HT1080 (cell line): ENCODE measurements around the gene TMC7. TPM values are rescaled to one million over a fixed set of nuclear protein-coding genes. Genes with fewer than 3 reads are reported as not detected.

ENCODE experiments used
- DNase-seq: peaks from one replicate; pipeline ENCODE4 v3.0.0-alpha.2; 2015; ENCODE audit warnings: low read depth
- total RNA-seq: library from RNA; depleted of rRNA; stranded (reverse); fragments of >200 nt; shearing (Covaris generic); gene quantifications from 2 replicates; pipeline ENCODE4 v1.2.3, GENCODE V29; 2014

Gene TMC7
- total RNA-seq, 1 experiment from 2014 or later = 12.5 TPM

DNA sequence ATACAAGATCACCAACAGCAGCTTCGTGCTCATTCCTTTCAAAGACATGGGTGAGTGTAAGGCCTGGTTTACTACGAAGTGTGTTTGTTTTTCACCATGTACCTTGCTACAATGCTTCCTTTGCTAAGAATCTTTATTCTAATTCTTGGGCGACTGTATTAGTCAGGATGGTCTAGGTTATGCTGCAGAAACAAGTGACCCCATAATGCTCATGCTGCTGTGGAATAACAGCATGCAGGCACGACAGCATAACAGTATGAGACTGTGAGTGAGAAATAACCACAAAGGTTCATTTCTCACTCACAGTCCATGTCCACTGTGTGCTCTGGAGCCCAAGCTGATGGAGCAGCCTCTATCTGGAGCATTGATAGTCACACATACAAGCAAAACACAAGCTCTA is 38.0 kb downstream of the TMC7 start:
- no peak for DNase-seq

DNA sequence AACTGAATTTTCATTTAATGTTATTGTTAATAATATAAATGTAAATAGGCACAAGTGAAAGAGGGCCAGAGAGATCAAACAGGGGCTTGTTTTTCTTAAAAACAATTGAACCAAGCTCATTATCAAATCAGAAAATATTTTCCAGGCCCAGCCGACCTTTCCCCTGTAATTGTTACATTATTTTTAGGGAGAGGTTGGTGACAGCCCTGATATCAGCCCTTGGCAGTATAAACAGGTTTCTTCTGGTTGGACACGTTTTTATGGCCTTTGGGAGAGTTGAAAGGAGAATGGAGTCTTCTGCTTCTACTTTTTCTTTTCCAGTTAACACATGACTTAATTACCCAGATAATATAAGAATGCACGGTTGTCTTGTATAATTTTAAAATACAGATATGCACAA is 43.7 kb downstream of the TMC7 start:
- DNase-seq = no peak

DNA sequence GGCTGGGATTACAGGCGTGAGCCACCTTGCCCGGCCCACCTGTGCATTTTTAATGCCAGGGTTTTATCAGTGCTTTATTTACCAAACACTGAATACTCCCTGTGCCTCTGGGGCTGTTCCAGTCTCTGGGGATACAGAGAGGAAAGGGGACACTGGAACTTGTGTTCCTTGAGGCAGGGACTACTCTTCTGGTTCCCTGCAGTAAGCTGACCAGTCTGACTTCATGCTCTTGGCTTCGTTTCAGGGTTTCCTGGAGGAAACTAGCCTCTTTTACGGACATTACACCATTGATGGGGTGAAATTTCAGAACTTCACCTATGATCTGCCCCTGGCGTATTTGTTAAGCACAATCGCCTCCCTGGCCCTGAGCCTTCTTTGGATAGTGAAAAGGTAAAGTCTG is 46.2 kb downstream of the TMC7 start:
- no peak for DNase-seq

DNA sequence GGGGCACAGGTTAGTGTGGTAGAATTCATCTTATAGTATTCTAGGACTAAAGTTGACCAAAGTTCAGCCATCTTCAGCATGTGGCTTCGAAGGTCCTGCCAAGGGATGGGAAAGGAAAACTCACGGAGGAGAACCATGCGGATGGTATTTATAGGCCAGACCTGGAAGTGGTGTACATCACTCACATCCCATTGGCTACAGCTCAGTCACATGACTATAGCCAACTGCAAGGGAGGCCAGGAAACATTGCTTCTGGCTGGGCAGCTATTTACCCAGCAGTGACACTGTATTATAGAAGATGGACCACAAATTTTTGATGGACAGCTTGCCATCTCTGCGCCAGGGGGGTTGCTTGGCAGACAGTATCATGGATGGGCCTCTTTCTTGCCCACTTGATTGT is 48.0 kb downstream of the TMC7 start:
- DNase-seq = no peak

DNA sequence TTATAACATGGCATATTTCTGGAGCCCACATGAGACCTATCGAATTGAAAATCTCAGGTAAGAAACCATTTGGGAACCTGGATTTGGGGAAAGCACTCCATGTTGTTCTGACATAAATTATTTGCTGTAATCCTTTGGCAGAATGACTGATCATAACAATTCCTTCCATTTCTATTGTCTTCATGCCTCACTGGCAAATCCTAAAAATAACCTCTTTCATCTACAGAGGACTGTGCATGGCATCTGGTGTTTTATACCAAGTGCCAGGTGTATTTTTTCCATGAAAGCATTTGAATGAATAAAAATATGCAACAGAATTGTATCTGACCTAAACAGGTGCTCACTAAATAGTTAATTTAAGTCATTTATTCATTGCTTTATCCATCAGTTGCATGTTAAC is 50.0 kb downstream of the TMC7 start:
- DNase-seq = no peak

DNA sequence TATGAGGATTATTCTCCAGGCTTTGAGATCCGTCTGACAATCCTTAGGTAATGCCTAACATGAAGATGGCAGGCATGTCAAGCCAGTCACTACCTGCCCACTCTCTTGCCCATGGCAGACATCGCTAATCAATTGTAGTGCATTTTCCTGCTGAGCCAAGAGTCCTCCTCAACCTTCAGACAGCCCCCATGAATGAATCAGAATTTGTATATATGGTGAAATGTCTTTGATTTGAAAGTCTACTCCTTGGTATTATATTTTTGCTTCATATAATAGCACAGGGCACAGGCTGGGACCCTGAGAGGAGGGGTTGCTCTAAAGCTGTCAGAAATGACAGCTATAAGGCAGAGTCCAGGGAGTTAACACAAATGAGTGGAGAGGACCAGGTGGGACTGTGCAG is 56.7 kb downstream of the TMC7 start:
- no peak for DNase-seq

DNA sequence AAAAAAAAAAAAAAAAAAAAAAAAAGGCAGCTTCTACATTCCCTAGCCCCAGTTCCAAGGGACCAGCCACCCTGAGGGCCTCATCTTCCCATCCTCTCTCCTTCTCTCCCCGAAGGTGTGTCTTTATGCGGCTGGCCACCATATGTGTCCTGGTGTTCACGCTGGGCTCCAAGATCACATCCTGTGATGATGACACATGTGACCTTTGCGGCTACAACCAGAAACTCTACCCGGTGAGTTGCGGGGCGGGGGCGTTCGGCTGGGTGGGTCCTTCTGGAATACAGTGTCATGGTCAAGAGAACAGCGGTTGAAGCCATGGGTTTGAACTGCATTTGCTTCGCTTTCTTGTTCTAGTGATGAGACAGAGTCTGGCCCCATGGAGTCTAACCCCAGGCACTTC is 61.0 kb downstream of the TMC7 start:
- no peak for DNase-seq

DNA sequence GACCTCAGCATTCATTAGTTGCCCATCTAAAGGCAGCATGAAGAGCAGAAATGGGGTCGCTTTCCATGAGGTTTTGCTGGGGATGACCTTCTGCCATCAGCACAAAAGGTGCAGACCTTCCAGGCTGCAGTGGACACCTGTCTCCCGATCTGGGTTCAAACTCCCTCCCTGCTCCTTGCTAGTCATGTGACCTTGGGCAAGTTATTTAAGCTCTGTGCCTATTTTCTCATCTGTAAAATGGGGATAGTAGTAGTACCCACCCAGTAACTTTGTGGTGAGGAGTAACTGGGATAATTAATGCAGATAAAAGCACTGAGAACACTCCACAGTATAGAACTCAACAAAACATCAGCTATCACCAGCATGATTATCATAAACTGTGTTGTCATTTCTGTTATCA is 62.3 kb downstream of the TMC7 start:
- DNase-seq = no peak

DNA sequence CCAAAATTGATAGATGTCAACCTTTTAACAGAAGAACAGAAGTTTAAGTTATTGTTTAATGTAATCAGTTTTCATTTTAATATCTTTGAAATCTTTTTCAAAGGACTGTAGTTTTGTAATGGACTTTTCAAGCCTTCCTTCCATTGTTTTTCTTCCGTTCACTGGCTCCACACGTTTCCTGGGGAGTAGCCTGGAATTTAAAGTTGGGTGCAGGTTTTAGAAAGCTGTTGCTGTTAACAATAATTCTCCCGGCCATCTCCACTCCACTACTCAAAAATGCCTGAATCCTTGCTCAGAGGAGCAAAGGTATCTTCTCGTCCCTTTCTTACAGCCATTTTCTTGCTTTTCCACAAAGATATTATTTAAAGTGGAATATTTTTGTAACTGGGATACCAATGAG is 79.0 kb downstream of the TMC7 start:
- DNase-seq = no peak

DNA sequence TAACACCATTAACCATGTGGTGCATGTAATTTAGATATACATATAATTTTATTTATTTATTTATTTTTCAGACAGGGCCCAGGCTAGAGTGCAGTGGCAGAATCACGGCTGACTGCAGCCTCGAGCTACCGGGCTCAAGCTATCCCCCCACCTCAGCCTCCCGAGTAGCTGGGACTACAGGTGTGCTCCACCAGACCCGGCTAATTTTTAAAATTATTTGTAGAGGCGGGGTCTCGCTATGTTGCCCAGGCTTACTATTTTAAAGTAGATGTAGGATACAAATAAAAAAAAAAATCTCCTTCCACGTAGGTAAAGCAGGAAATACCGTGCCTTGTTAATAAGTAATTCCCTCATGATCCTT is 83.2 kb downstream of the TMC7 start:
- DNase-seq = no peak

DNA sequence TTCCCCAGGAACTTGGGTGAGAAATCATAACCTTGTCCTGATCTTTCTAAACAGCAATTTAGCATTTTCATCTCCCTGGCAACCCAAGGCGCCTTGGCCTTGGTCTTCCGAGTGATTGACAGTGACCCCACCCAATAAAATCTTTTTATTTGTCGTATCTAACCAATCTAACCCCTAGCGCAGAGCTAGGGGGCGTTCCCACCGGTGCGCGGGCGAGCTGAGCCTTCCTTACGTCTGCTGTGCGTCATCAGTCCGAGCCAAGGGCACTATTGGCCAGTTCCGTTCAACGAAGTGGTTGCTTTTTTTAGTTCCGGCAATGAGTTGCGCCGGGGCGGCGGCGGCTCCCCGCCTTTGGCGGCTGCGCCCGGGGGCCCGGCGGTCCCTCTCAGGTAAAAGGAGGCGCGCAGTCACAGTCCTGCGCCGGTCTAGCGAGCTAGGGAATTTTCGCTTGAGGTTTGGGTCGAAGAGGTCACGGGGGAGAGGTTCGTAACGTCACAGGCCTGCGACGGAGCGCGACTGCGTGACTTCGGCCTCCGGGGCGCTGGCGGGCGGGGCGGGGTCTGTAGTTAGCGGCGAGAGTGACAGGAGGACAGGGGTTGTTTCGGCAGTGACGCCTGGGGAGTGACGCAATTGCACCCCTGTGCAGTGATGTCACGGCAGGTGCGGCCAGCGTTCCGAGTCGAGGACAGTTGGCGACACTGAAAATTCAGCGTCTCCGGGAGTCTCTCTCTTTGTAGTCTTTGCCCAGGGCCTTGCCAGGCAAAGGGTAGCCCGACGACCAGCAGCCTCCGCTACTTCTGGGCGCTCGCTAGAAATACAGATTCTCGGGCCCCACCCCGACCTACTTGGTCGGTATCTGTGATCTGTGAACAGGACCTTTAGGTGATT is 83.9 kb downstream of the TMC7 start, which contains the start of gene COQ7:
COQ7 (plus strand) TSS at position 266 of the 888 bp plus-strand sequence; CDS start at position 317, 51 bp downstream.
- peak; percentile 99 for DNase-seq

DNA sequence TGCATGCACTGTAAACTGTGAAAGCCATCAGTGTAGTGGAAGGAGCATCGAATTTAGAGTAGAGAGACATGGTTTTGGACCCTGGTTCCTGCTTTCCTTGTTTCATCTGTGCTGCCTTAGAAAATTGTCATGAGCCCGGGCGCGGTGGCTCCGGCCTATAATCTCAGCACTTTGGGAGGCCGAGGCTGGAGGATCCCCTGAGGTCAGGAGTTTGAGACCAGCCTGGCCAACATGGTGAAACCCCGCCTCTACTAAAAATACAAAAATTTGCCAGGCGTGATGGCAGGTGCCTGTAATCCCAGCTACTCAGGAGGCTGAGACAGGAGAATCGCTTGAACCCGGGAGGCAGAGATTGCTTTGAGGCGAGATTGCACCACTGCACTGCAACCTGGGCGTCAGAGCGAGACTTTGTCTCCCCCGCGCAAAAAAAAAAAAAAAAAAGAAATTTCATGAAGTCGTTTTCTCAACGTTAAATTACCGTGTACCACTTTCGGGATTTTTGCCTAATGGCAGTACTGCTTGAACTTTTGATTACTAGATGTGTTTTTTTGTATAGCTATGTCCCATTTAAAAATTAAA is 84.6 kb downstream of the TMC7 start:
- DNase-seq = no peak

DNA sequence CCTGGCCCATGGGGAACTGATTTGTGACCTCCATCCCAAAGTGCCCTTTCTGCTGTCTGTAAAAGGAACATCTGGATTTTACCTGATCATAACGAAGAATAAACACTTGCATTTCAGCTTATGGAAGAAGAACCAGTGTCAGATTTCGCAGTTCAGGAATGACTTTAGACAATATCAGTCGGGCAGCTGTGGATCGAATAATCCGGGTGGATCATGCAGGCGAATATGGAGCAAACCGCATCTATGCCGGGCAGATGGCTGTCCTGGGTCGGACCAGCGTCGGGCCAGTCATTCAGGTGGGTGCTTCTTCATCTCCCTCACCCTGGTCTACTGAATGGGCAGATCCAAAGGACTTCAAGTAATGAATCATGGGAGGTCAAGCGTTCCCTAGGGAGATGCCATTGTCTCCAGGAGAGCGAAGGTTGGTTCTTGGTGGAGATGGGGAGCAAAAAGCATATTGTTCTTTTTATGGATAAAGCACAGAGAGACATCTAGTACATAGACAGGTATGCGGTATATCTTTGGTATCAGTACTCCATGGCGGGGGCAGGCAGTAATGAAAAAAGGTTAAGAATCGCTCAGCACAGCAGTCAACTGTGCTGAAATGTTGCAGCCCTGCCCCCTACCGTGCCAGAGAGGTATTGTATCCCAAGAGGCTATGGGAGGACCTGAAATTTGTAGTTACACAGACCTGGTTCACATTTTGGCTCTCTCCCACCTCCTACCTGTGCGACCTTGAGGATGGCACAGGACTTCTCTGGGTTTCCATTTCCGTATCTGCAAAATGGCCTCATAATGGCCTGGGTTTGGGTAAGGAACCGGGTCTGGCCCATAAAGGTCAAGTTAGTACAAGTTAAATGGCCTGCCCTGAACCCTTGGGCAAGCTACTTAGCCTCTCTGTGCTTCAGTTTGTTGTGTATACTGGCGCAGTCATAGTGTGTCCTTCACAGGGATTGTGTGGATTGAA is 88.4 kb downstream of the TMC7 start:
- peak; percentile 33 for DNase-seq

DNA sequence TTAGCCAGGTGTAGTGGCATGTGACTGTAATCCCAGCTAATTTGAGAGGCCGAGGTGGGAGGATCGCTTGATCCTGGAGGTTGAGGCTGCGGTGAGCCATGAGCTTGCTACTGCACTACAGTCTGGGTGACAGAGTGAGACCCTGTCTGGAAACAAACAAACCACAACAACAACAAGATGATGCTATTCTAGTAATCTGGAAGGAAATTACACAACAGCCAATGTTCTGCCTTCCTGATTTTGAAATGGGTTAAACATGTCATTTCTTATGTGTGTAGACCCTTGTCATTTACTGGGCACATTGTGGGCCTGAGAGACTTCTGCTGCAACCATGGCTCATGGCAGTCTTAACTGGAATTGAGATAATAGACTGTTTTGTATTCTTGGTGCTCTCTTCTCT is 89.6 kb downstream of the TMC7 start:
- no peak for DNase-seq

DNA sequence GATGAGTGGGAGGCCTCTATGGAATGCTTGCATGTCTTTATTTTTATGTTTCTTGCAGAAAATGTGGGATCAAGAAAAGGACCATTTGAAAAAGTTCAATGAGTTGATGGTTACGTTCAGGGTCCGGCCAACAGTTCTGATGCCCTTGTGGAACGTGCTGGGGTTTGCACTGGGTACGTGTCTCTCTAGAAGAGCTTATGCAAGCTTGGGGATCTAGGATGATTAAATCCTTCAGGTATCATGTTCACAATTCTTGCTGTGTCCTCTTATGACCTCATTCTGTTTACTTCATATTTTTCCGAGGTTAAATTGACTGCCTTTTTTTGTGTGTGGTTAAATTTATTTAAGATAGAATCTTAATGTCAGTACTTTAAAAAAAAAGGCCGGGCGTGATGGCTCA is 90.1 kb downstream of the TMC7 start:
- no peak for DNase-seq

DNA sequence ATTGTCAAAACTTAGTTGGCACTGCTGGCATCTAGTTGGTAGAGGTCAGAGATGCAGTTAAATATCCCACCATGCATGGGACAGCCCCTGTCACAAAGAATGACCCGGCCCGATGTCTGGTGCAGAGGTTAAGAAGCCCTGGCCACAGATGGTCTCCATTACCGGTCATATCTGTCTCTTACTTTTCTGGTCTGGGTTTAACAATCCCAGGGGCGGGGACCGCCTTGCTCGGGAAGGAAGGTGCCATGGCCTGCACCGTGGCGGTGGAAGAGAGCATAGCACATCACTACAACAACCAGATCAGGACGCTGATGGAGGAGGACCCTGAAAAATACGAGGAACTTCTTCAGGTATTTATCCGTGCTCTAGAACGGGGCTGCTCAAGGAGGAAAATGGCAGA is 91.8 kb downstream of the TMC7 start:
- DNase-seq = no peak

DNA sequence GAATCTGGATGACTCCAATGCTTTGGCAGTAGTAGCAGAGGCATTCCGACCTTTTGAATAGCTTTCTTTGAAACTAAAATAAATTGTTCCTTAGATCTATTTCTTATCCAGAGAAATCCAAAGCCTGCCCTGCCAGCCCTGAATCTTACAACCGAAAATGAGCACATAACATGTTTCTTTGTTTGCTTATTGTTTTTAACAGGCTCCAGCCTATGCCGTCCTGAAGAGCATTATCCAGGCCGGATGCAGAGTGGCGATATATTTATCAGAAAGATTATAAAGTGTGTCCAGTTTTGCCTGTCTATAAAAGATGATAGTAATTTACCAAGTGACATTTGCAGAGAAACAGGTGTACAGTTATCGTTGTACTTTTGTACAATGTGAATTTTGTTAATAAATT is 94.1 kb downstream of the TMC7 start:
- no peak for DNase-seq

DNA sequence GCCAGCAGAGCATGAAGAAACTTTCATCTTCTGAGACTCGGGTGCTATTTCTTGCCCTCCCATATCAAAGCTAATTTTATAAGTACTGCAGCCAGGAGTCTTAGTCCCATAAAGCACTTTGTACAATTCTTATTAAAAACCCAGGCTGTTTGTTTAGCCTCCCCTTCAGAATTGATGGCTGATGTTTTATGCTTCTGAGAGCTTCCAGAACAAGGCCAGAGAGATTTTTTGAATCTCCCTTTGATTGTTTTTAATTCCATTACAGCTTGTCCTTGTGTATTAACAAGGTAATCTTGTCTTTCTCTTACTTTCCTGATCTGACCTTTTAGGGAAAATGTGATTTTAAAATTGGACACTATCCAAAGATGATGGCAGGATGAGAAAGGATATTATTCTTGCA is 99.9 kb downstream of the TMC7 start:
- no peak for DNase-seq

DNA sequence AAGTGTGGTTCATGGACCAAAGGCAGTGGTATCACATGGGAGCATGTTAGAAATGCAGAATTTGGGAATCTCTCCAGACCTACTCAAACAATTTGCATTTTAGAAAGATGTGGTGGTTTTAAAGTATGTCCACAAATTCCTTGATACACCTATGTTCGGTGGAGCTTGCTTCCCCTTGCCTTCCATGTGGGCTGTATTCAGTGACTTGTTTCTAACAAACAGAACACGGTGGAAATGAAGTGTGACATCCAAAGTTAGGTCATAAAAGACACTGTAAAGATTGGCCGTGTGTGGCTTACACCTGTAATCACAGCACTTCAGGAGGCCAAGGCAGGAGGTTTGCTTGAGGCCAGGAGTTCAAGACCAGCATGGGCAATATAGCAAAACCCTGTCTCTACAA is 100.4 kb downstream of the TMC7 start:
- no peak for DNase-seq

DNA sequence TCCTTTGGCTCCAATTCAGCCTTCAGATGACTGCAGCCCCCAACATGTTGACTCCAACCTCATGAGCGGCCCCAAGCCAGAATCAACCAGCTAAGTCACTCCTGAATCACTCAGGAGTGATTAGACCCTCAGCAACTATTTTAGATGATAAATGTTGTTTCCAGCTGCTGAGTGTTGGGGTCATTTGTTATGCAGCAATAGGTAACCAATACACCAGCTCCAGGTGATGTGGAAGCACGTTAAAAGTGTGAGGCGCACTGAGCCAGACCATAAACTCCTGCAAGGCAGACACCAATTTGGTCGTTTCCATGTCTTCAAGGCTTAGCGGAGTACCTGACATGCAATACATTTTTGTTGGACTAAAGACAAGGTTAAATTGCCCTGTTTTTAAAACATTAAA is 101.1 kb downstream of the TMC7 start:
- DNase-seq = no peak

DNA sequence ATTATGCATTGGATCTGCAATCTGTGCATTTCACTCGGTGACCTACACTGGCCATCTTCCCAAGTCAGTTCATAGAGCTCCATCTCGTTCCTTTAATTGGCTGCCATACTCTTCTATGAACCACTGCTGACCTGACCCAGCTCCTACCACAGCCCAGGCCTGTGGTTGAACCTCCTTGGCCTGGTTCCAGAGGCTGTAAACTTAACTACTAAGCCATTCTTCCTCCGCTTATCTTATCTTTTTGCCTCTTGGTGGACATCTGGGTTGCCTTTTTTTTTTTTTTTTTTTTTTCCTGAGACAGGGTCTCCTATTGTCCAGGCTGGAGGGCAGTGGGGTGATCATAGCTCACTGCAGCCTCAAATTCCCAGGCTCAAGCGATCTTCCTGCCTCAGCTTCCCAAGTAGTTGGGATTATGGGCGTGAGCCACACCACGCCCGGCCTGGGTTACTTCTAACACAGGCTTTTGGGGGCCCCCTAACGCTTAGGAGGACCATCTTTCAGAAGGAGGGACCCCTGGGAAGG is 102.0 kb downstream of the TMC7 start:
- no peak for DNase-seq
